GM19397 (cell line): Measurements from ENCODE around the gene FCHO1.

ENCODE experiments used
- ATAC-seq: cut with Tn5 transposase; IDR thresholded peaks from one replicate; pipeline ENCODE4 v1.9.1; 2021; ENCODE audit warnings: mild to moderate bottlenecking, moderate library complexity; ENCODE audit not compliant: unreplicated experiment

FCHO1 gene

DNA sequence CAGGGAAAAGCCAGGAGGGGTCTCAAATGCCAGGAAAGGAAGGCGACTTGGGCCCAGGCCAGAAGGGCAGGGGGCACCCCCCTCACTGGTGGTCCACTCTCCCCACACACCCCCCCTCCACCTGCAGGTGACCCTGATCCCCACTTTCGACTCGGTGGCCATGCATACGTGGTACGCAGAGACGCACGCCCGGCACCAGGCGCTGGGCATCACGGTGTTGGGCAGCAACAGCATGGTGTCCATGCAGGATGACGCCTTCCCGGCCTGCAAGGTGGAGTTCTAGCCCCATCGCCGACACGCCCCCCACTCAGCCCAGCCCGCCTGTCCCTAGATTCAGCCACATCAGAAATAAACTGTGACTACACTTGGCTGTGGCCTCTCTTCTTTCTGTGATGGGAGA is 17.1 kb upstream of the FCHO1 start:
- ATAC-seq, result no peak

DNA sequence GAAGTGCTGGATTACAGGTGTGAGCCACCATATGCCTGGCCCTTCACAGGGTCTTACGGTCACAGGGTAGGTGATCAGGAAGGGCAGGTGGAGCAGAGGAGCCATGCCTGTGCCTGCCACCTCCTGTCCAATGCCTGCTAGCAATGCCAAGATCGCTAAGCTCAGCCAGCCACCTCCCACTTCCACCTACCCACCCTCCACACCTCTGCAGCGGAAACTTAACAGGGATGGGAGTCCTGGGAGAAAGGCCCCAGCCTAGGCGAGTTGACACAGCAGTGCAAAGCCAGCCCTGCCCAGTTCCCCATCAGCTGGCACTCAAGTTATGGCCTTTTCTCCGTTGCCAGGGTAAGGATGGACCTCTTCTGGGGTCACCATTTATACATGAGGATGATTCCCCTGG is 15.9 kb upstream of the FCHO1 start:
- no peak for ATAC-seq

DNA sequence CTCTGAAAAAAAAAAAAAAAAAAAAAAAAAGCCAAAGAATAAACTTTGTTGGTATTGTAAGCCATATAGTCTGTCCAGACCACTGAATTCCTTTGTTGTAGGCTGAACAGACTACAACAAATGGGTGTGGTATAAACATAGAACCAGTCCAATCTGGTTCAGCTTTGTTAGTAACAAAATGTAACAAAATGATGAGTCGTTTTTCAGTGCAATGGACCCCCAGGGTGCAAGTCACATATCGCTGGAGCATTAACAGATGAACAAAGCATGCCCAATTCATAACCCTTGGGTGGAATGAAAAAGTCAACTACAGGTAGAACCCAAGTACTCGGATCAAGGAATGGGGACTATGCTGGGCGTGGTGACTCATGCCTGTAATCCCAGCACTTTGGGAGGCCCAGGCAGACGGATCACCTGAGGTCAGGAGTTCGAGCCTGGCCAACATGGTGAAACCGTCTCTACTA is 13.6 kb upstream of the FCHO1 start:
- ATAC-seq, result no peak

DNA sequence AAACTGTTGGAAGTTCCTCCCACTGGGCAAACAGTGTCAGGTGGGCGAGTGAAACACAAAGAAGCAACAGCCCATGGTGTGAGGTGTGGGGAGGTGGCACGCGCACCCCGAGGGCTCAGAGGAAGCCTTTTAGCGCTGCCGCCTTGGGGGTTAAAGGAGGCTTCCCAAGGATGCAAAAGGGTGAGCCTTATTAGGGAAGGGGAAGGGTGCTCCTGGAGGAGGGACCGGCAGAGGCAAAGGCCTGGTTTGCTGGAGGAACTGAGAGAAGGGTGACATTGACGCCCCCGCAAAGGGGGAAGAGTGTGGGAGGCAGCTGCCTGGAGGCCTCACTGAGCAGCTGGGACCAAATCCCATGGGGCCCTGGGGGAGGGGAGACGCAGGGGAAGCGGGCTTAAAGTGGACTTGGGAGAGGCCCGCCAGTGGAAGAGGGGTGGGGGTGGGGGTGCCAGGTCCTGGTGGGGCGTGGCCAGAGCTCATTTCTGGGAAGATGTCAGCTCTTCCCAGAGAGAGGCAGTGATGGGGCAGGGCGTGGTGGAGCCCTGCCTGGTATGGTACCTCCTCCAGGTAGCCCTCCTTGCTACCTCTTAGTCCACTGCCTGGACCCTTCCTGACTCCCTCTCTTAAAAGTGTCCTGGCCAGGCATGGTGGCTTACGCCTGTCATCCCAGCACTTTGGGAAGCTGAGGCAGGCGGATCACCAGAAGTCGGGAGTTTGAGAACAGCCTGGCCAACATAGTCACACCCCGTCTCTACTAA is 12.0 kb upstream of the FCHO1 start:
- no peak for ATAC-seq

DNA sequence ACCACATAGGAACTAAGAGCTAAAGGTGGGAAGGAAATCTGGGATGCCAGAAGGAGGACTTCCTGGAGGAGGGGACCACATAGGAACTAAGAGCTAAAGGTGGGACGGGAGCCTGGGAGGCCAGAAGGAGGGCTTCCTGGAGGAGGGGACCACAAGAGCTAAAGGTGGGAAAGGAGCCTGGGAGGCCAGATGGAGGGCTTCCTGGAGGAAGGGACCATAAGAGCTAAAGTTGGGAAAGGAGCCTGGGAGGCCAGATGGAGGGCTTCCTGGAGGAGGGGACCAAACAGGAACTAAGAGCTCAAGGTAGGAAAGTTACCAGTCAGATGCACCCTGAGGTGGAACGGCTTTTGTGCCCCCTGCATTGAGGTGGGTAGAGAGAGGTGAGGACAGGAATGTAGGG is 9.8 kb upstream of the FCHO1 start:
- no peak for ATAC-seq

DNA sequence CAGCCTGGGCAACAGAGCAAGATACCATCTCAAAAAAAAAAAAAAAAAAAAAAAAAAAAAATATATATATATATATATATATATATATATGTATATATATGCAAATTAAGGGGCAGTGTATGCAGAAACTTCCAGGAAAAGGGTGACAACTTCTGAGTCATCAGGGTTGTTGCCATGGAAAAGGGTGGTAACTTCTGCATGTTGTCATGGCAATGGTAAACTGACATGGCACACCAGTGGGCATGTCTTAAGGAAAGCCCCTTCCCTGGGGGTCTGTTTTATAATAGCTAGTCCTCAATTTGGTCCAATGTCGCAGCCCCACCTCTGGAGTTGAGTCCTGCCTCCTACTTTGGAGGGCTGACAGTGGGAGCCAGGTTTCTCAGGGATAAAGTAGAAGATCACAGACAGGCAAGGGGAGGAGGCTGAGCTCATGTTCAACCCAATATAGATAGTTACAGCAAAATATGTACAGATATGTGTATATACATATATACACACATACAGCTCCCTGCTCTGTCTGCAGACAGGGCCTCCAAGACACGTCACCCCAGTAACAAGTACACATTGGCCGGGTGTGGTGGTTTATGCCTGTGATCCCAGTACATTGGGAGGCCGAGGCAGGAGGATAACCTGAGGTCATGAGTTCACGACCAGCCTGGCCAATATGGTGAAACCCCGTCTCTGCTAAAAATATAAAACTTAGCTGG is 7.2 kb upstream of the FCHO1 start:
- ATAC-seq, result no peak

DNA sequence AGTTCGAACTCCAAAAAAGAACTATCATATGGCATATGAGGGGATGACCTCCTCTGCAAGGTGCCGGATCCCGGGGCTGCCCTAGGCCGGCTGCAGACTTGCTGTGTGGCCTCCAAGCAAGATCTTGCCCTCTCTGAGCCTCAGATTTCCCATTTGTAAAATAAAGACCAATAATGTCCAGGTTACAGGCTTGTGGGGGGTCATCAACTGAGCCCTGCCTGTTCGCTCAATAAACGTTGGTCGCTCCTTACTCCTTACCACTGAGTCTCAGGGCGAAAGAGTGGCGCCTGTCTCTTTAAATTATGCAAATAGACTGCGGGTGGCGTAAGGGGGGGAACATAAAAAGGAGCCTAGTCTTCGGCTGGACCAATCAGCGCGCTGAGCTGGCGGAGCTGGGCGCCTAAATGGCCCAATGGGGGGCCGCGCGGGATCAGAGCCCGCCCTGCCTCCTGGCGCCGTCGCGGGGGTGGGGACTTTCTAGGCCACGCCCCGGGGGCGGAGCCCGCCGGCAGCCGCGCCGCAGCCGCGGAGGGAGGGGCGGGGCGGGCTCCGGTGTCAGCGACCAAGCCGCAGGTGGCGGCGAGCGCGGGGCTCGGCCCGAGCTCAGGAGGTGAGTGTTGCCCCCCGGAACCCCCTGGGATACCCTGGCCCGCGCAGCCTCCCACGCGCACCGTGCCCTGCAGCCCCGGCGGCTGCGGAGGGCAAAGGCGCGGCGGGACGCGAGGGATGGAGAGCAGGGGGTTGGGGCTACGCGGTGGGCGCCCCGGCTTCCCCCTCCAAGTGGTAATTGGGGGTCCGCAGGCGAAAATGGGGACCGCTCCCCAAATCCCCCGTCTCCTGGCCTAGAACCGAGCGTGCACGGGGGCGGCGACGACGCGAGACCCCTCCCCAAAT is 3.8 kb upstream of the FCHO1 start:
- ATAC-seq, result peak; percentile 78

DNA sequence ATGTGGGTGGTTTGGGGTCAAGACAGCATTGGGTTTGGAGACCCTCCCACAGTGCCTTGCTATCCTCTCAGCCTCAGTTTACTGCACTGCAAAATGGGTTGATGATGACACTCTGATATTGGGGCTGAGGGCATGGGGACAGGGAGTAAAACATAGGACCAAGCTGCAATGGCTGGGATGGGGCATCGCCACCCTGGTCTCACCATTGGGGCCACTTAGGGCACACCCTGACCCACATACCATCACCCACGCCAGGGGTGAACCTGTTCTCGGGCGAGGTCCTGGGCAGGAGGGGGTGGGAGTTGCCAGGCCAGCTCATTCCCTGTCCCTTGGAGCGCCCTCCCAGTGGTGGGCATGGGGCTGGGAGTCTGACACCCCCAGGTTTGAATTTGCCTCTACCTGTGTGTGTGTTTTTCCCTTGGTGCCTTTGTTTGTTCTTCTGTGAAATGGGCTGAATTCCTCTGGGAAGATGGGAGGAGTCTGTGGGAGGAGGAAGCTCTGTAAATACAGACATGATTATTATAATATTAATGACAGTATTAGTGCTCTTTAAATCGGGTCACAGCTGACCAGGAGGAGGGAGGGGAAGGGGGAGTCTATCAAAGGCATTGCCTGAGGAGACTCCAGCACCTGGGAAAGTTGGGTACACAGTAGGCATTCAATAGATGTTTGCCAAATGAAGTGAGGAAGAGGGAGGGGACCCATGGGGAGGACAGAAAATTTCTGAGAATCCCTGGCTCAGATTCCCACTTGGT is 2.2 kb upstream of the FCHO1 start:
- no peak for ATAC-seq

DNA sequence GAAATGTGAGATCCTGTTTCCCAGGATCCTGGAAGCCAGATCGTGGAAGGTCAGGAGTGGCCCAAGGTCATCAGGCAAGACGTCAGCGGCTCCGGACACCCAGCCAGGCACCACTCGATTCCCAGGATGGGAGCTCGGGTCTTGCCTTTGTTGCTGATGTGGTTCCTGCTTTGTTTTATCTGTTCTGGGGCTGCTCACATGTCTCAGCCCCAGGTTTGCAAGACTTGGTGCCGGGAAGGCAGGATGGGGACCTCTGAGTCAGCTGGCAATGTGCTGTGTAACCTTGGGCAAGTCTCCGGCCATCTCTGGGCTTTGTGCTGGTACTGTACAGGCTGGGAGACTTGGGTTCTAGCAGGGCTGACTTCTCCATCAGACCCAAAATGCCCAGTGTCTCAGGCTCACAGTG is 1.4 kb upstream of the FCHO1 start:
- no peak for ATAC-seq

DNA sequence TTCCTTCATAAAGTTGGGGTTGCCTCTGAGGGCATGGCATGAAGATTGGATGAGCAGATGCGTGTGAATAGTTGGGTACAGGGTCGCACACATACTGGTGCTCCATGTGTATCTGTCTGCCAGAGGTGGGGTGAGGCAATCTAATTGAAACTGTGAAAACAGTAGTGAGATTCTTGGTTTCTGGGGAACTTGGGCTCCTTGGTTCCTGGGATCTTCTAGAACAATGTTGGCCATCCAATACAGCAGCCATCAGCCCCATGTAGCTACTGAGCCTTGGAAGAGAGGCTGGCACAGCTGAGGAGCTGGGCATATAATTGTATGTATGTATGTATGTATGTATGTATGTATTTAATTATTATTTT is 616 bp downstream of the FCHO1 start:
- no peak for ATAC-seq

DNA sequence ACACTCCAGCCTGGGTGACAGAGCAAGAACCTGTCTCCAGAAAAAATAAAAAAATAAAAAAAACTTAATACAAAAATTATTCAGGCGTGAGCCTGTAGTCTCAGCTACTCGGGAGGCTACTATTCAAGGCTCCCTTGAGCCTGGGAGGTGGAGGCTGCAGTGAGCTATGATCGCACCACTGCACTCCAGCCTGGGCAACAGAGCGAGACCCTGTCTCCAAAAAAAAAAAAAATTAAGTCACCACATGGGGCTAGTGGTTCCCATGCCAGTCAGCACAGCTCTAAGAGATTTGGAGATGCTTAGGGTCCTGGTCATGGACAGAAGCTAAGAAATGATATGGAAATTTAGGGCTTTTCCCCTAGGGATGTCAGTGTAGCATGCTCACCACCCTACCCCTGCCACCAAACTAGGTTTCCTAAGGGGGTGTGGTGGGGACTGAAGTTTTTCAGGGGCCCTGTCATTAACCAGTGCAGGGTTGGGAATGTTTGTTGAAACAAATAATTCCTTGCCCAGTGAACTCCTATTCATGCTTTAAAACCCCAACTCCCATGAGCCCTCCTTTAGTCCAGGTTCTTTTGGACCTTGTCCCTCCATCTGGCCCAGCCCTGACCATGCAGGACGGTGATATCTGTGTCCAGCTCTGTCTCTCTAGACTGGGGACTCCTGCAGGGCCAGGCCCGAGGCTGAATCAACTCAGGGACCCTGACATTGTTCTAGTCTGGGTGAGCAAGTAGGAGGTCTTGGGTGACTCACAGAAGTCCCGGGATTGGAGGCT is 1.8 kb downstream of the FCHO1 start:
- ATAC-seq, result no peak

DNA sequence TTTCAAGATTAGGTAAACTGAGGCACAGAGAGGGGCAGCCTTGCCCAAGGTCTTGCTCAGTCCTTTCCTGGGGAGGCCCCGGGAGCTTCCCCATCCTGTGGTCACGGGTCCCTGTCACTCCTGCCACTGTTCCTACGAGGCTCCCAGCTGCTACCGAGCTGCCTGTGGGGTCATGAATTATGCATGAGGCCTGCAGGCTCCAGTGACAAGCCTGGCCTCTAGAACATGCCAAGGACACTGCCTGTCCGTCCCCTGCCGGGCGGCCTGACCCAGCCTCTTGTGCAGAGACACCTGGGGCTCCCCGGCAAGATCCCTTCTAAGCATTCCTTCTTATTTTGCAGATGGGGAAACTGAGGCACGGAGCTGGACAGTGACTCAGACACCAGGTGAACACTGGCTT is 2.7 kb downstream of the FCHO1 start:
- no peak for ATAC-seq

DNA sequence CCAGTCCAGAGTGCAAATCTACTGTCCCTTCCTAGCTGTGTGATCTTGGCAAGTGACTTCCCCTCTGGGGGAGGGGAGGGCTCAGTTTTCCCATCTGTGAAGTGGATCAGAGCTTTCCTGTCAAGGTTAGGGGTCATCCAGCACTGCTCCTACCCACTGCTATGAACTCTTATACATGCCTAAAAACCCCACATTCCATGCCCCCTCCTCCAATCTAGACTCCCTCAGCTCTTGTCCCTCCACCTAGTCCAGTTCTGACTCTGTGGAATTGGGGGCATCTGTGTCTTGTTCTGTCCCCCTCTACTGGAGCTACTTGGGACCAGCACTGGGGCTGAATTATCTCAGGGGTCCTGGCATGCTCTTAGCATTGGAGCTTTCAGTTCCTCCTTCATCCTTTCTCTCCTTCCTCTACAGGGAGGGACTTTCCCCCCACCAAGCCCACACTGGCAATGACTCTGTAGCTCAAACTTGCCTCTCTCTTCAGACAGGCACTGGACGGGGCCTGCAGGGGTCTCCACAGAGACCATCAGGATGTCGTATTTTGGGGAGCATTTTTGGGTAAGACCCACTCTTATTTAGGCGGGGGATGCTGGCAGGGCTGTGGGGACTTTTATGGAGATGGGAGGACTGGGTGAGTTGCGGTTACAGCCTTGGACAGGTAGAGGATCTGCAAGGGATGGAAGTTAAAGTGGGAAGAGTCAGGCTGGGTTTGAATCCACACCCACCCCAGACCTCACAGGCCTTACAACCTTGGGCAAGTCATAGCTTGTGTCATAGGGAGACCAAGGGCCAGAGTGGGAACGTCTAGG is 3.6 kb downstream of the FCHO1 start:
- ATAC-seq, result no peak

DNA sequence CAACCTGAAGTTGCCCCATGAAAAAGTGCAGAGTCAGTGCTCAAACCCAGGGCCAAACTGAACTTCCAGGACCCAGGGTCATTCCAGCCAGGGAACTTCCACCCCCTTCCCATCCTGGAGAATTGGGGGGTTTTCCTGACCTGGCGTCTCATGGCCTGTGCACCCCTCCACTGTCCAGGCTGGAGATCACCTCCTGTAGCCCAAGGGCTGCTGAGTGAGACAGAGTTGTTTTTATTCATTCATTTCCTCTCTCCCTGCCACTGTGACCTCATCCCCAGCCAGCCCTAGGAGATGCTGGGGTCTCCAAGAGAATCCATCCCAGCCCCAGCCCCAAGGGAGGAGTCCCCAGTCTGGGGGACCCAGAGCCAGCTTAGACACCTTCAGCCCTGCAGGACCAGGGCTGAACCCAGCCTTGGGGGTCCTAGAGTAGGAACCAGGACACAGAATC is 4.2 kb downstream of the FCHO1 start:
- no peak for ATAC-seq

DNA sequence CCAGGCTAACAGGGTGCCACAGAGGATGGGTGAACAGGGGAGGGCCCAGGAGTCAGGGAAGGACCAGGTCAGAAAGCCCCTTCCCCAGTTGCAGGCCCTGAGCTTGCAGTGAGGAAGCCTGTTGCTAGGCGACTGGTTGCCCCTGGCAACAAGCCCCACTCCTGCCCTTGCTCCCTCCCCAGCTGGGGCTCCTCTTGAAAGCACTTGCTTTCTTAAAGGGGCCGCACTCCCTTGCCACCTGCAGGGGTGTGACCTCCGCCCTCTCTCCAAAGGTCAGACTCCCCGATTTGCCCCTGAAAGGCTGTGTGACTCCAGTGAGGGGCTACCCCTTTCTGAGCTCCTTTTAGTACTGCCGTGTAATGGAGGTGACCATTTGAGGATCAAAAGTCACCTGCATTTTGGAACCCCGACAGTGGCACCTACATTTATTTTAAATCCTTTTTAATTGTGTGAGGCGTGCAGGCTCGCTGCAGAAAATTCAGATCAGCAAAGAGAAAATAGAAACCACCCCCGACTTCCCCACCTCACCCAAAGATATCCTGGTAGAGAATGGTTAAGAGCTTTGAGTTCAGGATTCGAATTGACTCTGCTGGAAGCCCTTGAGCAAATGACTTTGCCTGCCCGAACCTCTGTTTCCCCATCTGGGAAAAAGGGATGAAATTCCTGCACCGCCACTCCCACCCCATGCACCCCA is 4.8 kb downstream of the FCHO1 start:
- ATAC-seq, result no peak

DNA sequence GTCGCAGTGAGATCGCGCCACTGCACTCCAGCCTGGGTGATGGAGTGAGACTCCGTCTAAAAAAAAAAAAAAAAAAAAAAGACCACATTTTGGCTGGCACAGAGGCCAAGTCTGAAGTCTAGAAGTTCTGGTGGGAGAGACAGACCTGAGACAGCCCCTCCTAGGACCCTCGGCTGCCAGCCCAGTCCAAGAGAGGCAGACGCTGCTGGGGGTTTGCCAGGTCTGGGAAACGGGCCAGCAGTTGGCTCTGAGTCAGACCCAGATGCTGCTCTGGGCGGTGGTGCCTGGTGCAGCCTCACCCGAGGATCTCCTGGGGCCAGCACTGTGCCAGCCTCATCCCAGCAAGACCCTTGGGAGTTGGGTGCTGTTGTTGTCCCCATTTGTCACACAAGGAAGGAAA is 5.8 kb downstream of the FCHO1 start:
- ATAC-seq, result no peak

DNA sequence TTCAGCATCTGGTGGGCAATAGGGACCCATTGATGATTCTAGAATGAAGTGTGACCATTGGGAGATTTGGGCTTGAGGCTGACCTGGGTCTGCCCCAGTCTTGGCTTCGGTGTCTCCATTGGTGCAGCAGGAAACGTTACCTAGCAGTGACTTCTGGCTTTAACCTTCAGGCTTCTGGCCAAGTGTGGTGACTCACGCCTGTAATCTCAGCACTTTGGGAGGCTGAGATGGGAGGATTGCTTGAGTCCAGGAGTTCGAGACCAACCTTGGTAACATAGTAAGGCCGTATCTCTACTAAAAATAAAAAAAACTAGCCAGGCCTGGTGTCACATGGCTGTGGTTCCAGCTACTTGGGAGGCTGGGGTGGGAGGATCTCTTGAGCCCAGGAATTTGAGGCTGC is 7.2 kb downstream of the FCHO1 start:
- ATAC-seq, result no peak

DNA sequence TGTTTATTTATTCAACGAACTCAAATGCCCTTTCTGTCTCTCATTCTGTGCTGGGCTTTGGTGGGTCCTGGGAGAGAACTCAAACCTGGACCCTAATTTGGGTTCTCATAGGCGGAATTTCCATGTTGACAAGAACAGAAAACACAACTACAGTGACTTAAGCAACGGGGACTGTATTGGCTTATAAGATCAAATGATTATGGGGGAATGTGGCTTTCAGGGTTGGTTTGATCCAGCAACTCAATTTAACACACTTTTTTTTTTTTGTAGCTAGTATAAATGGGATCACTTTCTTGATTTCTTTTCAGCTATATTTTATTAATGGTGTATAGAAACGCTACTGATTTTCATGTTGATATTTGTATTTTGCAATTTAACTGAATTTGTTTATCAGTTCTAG is 9.9 kb downstream of the FCHO1 start:
- no peak for ATAC-seq
